SK-N-MC (cell line): ENCODE measurements around the gene PARP12.

ENCODE experiments used
- EZH2 ChIP-seq: fragments of 200-600 bp; sonication (generic); IDR thresholded peaks from one replicate; pipeline ENCODE4 v1.6.1; 2017; ENCODE audit warnings: antibody characterized with exemption
- FOXP2 ChIP-seq: optimal IDR thresholded peaks from 2 replicates; pipeline ENCODE3; 2011; ENCODE audit warnings: mild to moderate bottlenecking, moderate library complexity; ENCODE audit not compliant: insufficient read depth; ENCODE audit errors: extremely low read length, control extremely low read depth
- POLR2AphosphoS5 ChIP-seq: IDR thresholded peaks from 2 replicates; pipeline ENCODE4 v1.6.1; 2012; ENCODE audit warnings: mild to moderate bottlenecking, low read depth, low read length, borderline replicate concordance

DNA sequence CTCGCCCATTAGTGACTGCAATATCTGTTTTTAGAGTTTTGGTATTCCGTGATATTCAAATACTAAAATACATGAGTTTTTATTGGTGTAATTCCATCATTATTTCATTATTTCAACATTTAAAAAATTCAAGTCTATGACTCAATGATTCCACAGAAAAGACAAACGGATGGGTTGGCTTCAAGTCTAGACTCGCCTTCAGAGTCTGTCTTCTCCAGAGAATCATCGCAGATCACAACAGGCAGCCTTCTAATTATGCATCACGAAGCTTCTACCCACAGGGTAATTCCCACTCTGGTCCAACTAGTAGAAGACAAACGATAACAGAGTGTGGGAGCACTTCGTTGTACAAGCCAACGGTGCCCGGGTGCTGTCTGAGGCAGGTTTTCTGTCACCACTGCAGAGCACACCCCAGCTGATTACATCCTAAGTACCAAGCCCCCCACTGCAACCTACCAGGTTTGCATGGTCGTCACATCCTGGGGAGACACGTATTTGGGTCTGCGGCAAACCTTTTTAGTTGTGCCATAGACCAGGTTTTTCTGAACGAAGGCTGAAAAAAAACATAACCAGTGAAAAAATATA is 28.9 kb downstream of the PARP12 start:
- TF ChIP-seq EZH2 (no peak), POLR2AphosphoS5 (no peak), FOXP2 (no peak)
